GM06990 (cell line): ENCODE results near the gene CD164.

Source experiments
- DNase-seq: peaks from one replicate; pipeline ENCODE4 v3.0.0-alpha.2; 2011; ENCODE audit not compliant: insufficient read length; ENCODE audit errors: extremely low read depth
- H3K27me3 ChIP-seq: replicated peaks from 2 replicates; pipeline ENCODE4 v1.6.0; 2011; ENCODE audit warnings: low read length; ENCODE audit not compliant: control insufficient read depth, insufficient read depth
- H3K36me3 ChIP-seq: 2 replicates; pipeline ENCODE4 v1.5.1; 2011; ENCODE audit warnings: low read length; ENCODE audit not compliant: control insufficient read depth, insufficient read depth
- H3K4me3 ChIP-seq: replicated peaks from 2 replicates; pipeline ENCODE4 v1.5.1; 2011; ENCODE audit warnings: low read depth, mild to moderate bottlenecking, control low read depth, low read length
- CTCF ChIP-seq: IDR thresholded peaks from 2 replicates; pipeline ENCODE4 v1.5.1; 2011; ENCODE audit warnings: low read length, control low read depth, mild to moderate bottlenecking, inconsistent platforms; ENCODE audit not compliant: insufficient read depth, poor library complexity, severe bottlenecking

Gene CD164

GRCh38 chr6:109330263-109330662 lies 52.0 kb downstream of the CD164 start:
- Histone ChIP-seq H3K4me3 (no peak overlapping the region), H3K27me3 (no peaks in the 10 kb centered on the region), H3K36me3 (no peaks in the 10 kb centered on the region)
- no peak for DNase-seq
- TF ChIP-seq CTCF: no peak

GRCh38 chr6:109328629-109329028 lies 53.6 kb downstream of the CD164 start:
- TF ChIP-seq CTCF: no peak
- no peaks in the 10 kb centered on the region for H3K36me3 ChIP-seq
- H3K27me3 ChIP-seq: no peaks in the 10 kb centered on the region
- H3K4me3 ChIP-seq: no peak overlapping the region
- no peak for DNase-seq

- TF ChIP-seq CTCF: no peak
- Histone ChIP-seq H3K36me3 (no peaks in the 10 kb centered on the region), H3K27me3 (no peaks in the 10 kb centered on the region), H3K4me3 (no peak overlapping the region)
- no peak for DNase-seq
Measured at GRCh38 chr6:109327959-109328358, 54.3 kb downstream of the CD164 start.

- Histone ChIP-seq H3K27me3 (no peaks in the 10 kb centered on the region), H3K4me3 (no peak overlapping the region), H3K36me3 (no peaks in the 10 kb centered on the region)
- no peak for DNase-seq
- TF ChIP-seq CTCF: no peak
Measured at GRCh38 chr6:109327491-109327890, 54.8 kb downstream of the CD164 start.

GRCh38 chr6:109326351-109326750 lies 55.9 kb downstream of the CD164 start:
- Histone ChIP-seq H3K4me3 (no peak overlapping the region), H3K27me3 (no peaks in the 10 kb centered on the region), H3K36me3 (no peaks in the 10 kb centered on the region)
- no peak for DNase-seq
- no peak for TF ChIP-seq CTCF

GRCh38 chr6:109325400-109325801 lies 56.9 kb downstream of the CD164 start:
- Histone ChIP-seq H3K4me3 (no peak overlapping the region), H3K27me3 (no peaks in the 10 kb centered on the region), H3K36me3 (no peaks in the 10 kb centered on the region)
- DNase-seq: no peak
- no peak for TF ChIP-seq CTCF
